T1000 (cell line): Measurements from ENCODE around the gene RBFOX1.
"Not testable (repeated sequence)": the region's sequence is repeated elsewhere in the genome, so short reads cannot be mapped to it uniquely, and the experiment has no call there.

Experiments
- DNase-seq: peaks from one replicate; lab custom pipeline; 2025; ENCODE audit warnings: mixed read lengths; lab: John Stamatoyannopoulos, UW

Gene RBFOX1

GRCh38 chr16:7471268-7471667, 138.6 kb downstream of the RBFOX1 start:
- no peak for DNase-seq

GRCh38 chr16:7482032-7482431, 149.4 kb downstream of the RBFOX1 start:
- DNase-seq = no peak

- no peak for DNase-seq
Measured at GRCh38 chr16:7482596-7483290, 150.1 kb downstream of the RBFOX1 start.

- no peak for DNase-seq
Measured at GRCh38 chr16:7487574-7488323, 155.1 kb downstream of the RBFOX1 start.

GRCh38 chr16:7492122-7492521, 159.5 kb downstream of the RBFOX1 start:
- DNase-seq = no peak

- DNase-seq = no peak
Measured at GRCh38 chr16:7493133-7493532, 160.5 kb downstream of the RBFOX1 start.

GRCh38 chr16:7497691-7498090, 165.0 kb downstream of the RBFOX1 start:
- DNase-seq = no peak

- DNase-seq = no peak
Measured at GRCh38 chr16:7501868-7502267, 169.2 kb downstream of the RBFOX1 start.

- not testable (repeated sequence) for DNase-seq
Measured at GRCh38 chr16:7502591-7503157, 170.0 kb downstream of the RBFOX1 start.

- DNase-seq = no peak
Measured at GRCh38 chr16:7503666-7504065, 171.0 kb downstream of the RBFOX1 start.

- DNase-seq = no peak
Measured at GRCh38 chr16:7504844-7505243, 172.2 kb downstream of the RBFOX1 start.

- DNase-seq = no peak
Measured at GRCh38 chr16:7505495-7505894, 172.8 kb downstream of the RBFOX1 start.

- DNase-seq = no peak
Measured at GRCh38 chr16:7506363-7506762, 173.7 kb downstream of the RBFOX1 start.

GRCh38 chr16:7508656-7509055, 176.0 kb downstream of the RBFOX1 start:
- DNase-seq = no peak

- no peak for DNase-seq
Measured at GRCh38 chr16:7509963-7510601, 177.4 kb downstream of the RBFOX1 start.

GRCh38 chr16:7511549-7512260, 179.1 kb downstream of the RBFOX1 start:
- no peak for DNase-seq

GRCh38 chr16:7512503-7512902, 179.9 kb downstream of the RBFOX1 start:
- no peak for DNase-seq

GRCh38 chr16:7513429-7513828, 180.8 kb downstream of the RBFOX1 start:
- DNase-seq = no peak

GRCh38 chr16:7515543-7515942, 182.9 kb downstream of the RBFOX1 start:
- no peak for DNase-seq

GRCh38 chr16:7517496-7517895, 184.9 kb downstream of the RBFOX1 start:
- DNase-seq = no peak

- no peak for DNase-seq
Measured at GRCh38 chr16:7518158-7518557, 185.5 kb downstream of the RBFOX1 start.

GRCh38 chr16:7521834-7522233, 189.2 kb downstream of the RBFOX1 start:
- no peak for DNase-seq
